CD14-positive monocyte (primary cell): ENCODE results near the gene LDLRAD4. TPM values are rescaled to one million over a fixed set of nuclear protein-coding genes. Genes with fewer than 3 reads are reported as not detected.

Experiments used
- DNase-seq, 3 donors: peaks; one replicate each; pipeline ENCODE4 v3.0.0-alpha.2; 2011 to 2022
- H2AFZ ChIP-seq: 2 replicates; pipeline ENCODE4 v1.6.0; 2012; ENCODE audit warnings: mild to moderate bottlenecking, low read depth, low read length, inconsistent platforms; ENCODE audit not compliant: insufficient read depth, poor library complexity, severe bottlenecking
- H3K27ac ChIP-seq, 2 donors: 1 replicate in 1 of 2; 2 replicates in 1 of 2; pipeline ENCODE4 v1.5.1; 2012 to 2013; ENCODE audit warnings: low read length in 2 of 2, control low read depth in 1 of 2, inconsistent platforms in 1 of 2, low read depth in 1 of 2, mild to moderate bottlenecking in 1 of 2
- H3K27me3 ChIP-seq, 2 donors: one replicate each; pipeline versions ENCODE4 v1.6.0 to v1.6.1; 2011 to 2013; ENCODE audit warnings: low read length in 2 of 2; ENCODE audit not compliant: control insufficient read depth in 2 of 2, insufficient read depth in 2 of 2
- H3K36me3 ChIP-seq, 2 donors: replicated peaks in 1 of 2; 1 replicate in 1 of 2; 2 replicates in 1 of 2; pipeline versions ENCODE4 v1.5.1 to v1.6.1; 2012 to 2013; ENCODE audit warnings: low read length in 2 of 2, control low read depth in 1 of 2, inconsistent platforms in 1 of 2, mild to moderate bottlenecking in 1 of 2; ENCODE audit not compliant: insufficient read depth in 2 of 2, control insufficient read depth in 1 of 2
- H3K4me1 ChIP-seq, 2 donors: 1 replicate in 1 of 2; 2 replicates in 1 of 2; pipeline versions ENCODE4 v1.5.1 to v1.6.1; 2012 to 2013; ENCODE audit warnings: low read length in 2 of 2, control low read depth in 1 of 2, inconsistent platforms in 1 of 2, mild to moderate bottlenecking in 1 of 2, moderate library complexity in 1 of 2; ENCODE audit not compliant: insufficient read depth in 2 of 2, control insufficient read depth in 1 of 2
- H3K4me2 ChIP-seq: replicated peaks from 2 replicates; pipeline ENCODE3; 2012; ENCODE audit warnings: low read length, moderate library complexity, mild to moderate bottlenecking; ENCODE audit not compliant: poor library complexity, severe bottlenecking; ENCODE audit errors: extremely low read depth
- H3K4me3 ChIP-seq, 3 experiments: fragments of 200-600 bp in 1 of 3; sonication (generic) in 1 of 3; replicated peaks in 1 of 3; 1 replicate in 2 of 3; 2 replicates in 1 of 3; pipeline ENCODE4 v1.5.1; 2011 to 2013; ENCODE audit warnings: low read length in 3 of 3, mild to moderate bottlenecking in 3 of 3, control low read depth in 2 of 3, low read depth in 2 of 3, inconsistent platforms in 1 of 3, moderate library complexity in 1 of 3
- H3K79me2 ChIP-seq: 2 replicates; pipeline ENCODE4 v1.6.0; 2012; ENCODE audit warnings: mild to moderate bottlenecking, control low read depth, inconsistent platforms, low read length, moderate library complexity; ENCODE audit not compliant: insufficient read depth
- H3K9ac ChIP-seq: 2 replicates; pipeline ENCODE4 v1.6.0; 2017; ENCODE audit warnings: low read length, mild to moderate bottlenecking; ENCODE audit not compliant: insufficient read depth, poor library complexity, severe bottlenecking
- H3K9me3 ChIP-seq, 2 donors: replicated peaks in 1 of 2; 1 replicate in 1 of 2; 2 replicates in 1 of 2; pipeline versions ENCODE4 v1.5.1 to v1.6.1; 2012 to 2013; ENCODE audit warnings: low read length in 2 of 2, control low read depth in 1 of 2; ENCODE audit not compliant: control insufficient read depth in 1 of 2, insufficient read depth in 1 of 2
- H4K20me1 ChIP-seq: 2 replicates; pipeline ENCODE4 v1.6.0; 2012; ENCODE audit warnings: mild to moderate bottlenecking, low read length, control low read depth, moderate library complexity; ENCODE audit not compliant: insufficient read depth
- H3K27ac Mint-ChIP-seq, 7 donors: one replicate each; pipeline ENCODE4 v1.8.0; 2020; ENCODE audit warnings: mild to moderate bottlenecking in 7 of 7, mixed read lengths in 7 of 7, moderate library complexity in 6 of 7, inconsistent platforms in 2 of 7
- H3K27me3 Mint-ChIP-seq, 3 donors: one replicate each; pipeline ENCODE4 v1.8.0; 2021 to 2022; ENCODE audit warnings: low read depth in 3 of 3, mild to moderate bottlenecking in 3 of 3, mixed read lengths in 3 of 3, moderate library complexity in 3 of 3, inconsistent platforms in 1 of 3
- H3K36me3 Mint-ChIP-seq, 2 donors: one replicate each; pipeline ENCODE4 v1.8.0; 2020; ENCODE audit warnings: mixed read lengths in 2 of 2, inconsistent platforms in 1 of 2, mild to moderate bottlenecking in 1 of 2
- H3K4me1 Mint-ChIP-seq: one replicate; pipeline ENCODE4 v1.8.0; 2020; ENCODE audit warnings: mild to moderate bottlenecking, mixed read lengths
- H3K4me3 Mint-ChIP-seq, 2 donors: one replicate each; pipeline ENCODE4 v1.8.0; 2020; ENCODE audit warnings: mild to moderate bottlenecking in 2 of 2, mixed read lengths in 2 of 2, moderate library complexity in 1 of 2
- H3K9me3 Mint-ChIP-seq, 7 donors: one replicate each; pipeline ENCODE4 v1.8.0; 2020 to 2022; ENCODE audit warnings: mixed read lengths in 7 of 7, mild to moderate bottlenecking in 6 of 7, moderate library complexity in 6 of 7, inconsistent platforms in 2 of 7
- WGBS: methylation state at CpG from one replicate; pipeline ENCODE4 v1.1.5; 2013; ENCODE audit warnings: missing lambda C conversion rate; ENCODE audit not compliant: insufficient coverage; 5-methylcytosine and 5-hydroxymethylcytosine counted together
- intact Hi-C, 2 donors: fragments of 100-400 bp; cut with micrococcal nuclease; formaldehyde crosslinking; loops; one replicate each; pipeline versions ENCODE4 v1.15.0 to v1.15.1; 2023
- polyA plus RNA-seq, 3 donors: library from polyadenylated mRNA; depleted of rRNA in 1 of 3; unstranded in 2 of 3; stranded (reverse) in 1 of 3; fragments of 300-500 nt in 2 of 3; fragments of >200 nt in 1 of 3; fragmentation: Illumina TruSeq in 2 of 3; gene quantifications; 1 replicate in 2 of 3; 2 replicates in 1 of 3; pipeline ENCODE4 v1.2.3, GENCODE V29; 2012 to 2021
- TF ChIP-seq, protein P1 (sequence below): fragments of 200-600 bp; IDR thresholded peaks from one replicate; pipeline ENCODE4 v1.8.0; 2022; ENCODE audit warnings: antibody characterized with exemption, mild to moderate bottlenecking

The LDLRAD4 gene
- polyA plus RNA-seq, 3 donors, result 13.5 to 15.4 (median 13.8) TPM

DNA sequence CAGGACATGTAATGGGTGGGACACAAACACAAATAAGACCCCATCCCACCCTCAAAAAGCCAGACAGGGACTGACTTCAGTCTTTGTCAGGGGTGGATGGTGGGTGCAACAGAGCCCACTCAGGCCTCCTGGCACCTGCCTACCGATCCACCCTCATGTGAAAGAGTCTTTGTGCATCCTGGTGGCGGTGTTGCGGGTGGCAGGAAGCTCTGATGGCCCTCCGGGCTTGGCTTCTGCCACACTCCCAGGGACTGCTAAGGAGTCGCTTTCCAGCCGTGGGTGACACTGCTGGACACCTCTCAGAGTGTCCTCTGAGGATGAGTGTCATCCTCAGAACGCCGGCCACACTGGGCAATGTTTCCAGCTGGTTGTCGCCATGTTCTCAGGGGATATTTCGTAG lies 92.6 kb downstream of the LDLRAD4 start:
- no peak overlapping the region for H2AFZ ChIP-seq
- WGBS, result 97% methylated on average over 10 of the region's 10 CpGs
- TF ChIP-seq, protein P1, sequence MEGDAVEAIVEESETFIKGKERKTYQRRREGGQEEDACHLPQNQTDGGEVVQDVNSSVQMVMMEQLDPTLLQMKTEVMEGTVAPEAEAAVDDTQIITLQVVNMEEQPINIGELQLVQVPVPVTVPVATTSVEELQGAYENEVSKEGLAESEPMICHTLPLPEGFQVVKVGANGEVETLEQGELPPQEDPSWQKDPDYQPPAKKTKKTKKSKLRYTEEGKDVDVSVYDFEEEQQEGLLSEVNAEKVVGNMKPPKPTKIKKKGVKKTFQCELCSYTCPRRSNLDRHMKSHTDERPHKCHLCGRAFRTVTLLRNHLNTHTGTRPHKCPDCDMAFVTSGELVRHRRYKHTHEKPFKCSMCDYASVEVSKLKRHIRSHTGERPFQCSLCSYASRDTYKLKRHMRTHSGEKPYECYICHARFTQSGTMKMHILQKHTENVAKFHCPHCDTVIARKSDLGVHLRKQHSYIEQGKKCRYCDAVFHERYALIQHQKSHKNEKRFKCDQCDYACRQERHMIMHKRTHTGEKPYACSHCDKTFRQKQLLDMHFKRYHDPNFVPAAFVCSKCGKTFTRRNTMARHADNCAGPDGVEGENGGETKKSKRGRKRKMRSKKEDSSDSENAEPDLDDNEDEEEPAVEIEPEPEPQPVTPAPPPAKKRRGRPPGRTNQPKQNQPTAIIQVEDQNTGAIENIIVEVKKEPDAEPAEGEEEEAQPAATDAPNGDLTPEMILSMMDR, result no peak
- peaks cover 16 to 25% of the 10 kb centered on the region in 2 donors for H3K9me3 ChIP-seq
- H3K36me3 ChIP-seq, result peaks cover 0 to 7% of the 10 kb centered on the region in 2 donors
- no peaks in the 10 kb centered on the region for H3K79me2 ChIP-seq
- peaks cover 0 to 4% (median 0%) of the 10 kb centered on the region in 3 donors for H3K27me3 Mint-ChIP-seq
- H4K20me1 ChIP-seq, result peaks cover 10% of the 10 kb centered on the region
- no peak overlapping the region for H3K4me2 ChIP-seq
- H3K27ac ChIP-seq, result no peak overlapping the region
- intact Hi-C loops, result no loop called here
- no peak for DNase-seq
- peaks cover 3 to 6% of the 10 kb centered on the region in 2 donors for H3K36me3 Mint-ChIP-seq
- H3K4me3 Mint-ChIP-seq, result no peak overlapping the region
- no peak overlapping the region for H3K9ac ChIP-seq
- peaks cover 1% of the 10 kb centered on the region for H3K4me1 Mint-ChIP-seq
- H3K27ac Mint-ChIP-seq, result no peak overlapping the region
- no peaks in the 10 kb centered on the region for H3K27me3 ChIP-seq
- peaks cover 13 to 25% (median 20%) of the 10 kb centered on the region in 7 donors for H3K9me3 Mint-ChIP-seq
- no peak overlapping the region for H3K4me3 ChIP-seq
- H3K4me1 ChIP-seq, result no peaks in the 10 kb centered on the region

DNA sequence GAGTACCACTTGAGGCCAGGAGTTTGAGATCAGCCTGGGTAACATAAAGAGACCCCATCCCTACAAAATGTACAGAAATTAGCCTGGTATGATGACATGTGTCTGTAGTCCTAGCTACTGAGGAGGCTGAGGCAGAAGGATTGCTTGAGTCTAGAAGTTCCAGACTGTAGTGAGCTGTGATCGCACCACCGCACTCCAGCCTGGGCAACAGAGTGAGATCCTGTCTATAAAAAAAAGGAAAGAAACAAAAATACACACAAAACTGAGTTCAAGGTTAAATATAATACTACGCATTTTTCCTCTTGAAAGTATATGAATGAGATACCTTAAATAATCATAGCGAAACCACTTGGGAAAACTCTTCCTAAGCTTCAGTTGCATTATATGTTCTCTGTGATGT lies 94.0 kb downstream of the LDLRAD4 start:
- WGBS, result no CpG with 5 or more reads among the region's 4 CpGs
- TF ChIP-seq, protein P1, result no peak
- intact Hi-C loops, result no loop called here

More for the DNA sequence above, 94.0 kb downstream of the LDLRAD4 start:
- Histone ChIP-seq H3K27ac (no peak overlapping the region), H3K4me1 (no peaks in the 10 kb centered on the region), H3K9me3 (peaks cover 24 to 32% of the 10 kb centered on the region in 2 donors), H3K27me3 (no peaks in the 10 kb centered on the region), H3K79me2 (no peaks in the 10 kb centered on the region), H3K36me3 (peaks cover 0 to 7% of the 10 kb centered on the region in 2 donors), H3K9ac (no peak overlapping the region), H2AFZ (no peak overlapping the region), H4K20me1 (peaks cover 10% of the 10 kb centered on the region), H3K4me2 (no peak overlapping the region), H3K4me3 (no peak overlapping the region)
- Mint-ChIP-seq H3K4me1 (peaks cover 1% of the 10 kb centered on the region), H3K27me3 (peaks cover 0 to 2% (median 0%) of the 10 kb centered on the region in 3 donors), H3K4me3 (no peak overlapping the region), H3K36me3 (peaks cover 3 to 6% of the 10 kb centered on the region in 2 donors), H3K9me3 (peaks cover 20 to 29% (median 26%) of the 10 kb centered on the region in 7 donors), H3K27ac (no peak overlapping the region)
- no peak for DNase-seq
